ENCODE measurements around the gene NFX1.
"Not testable (repeated sequence)": the region's sequence is repeated elsewhere in the genome, so short reads cannot be mapped to it uniquely, and the experiment has no call there.

DNA sequence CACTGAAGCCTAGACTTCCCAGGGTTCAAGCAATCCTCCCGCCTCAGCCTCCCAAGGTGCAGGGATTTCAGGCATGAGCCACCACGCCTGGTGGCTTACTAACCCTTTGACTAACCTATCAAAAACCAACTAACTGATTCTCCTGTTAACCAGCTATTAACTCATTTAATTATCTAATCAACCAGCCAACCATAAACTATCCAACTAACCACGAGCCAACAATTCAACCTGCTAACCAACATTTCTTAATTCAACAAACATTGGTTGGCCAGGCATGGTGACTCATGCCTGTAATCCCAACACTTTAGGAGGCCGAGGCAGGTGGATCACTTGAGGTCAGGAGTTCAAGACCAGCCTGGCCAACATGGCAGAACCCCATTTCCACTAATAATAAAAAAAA, 108.7 kb downstream of the NFX1 start:
- TF ChIP-seq EZH2 (IDR thresholded peaks at IDR 0.05; ENCODE audit: borderline replicate concordance, low read depth, low read length, poor library complexity, severe bottlenecking) = not testable (repeated sequence)
- TF ChIP-seq, protein P1, sequence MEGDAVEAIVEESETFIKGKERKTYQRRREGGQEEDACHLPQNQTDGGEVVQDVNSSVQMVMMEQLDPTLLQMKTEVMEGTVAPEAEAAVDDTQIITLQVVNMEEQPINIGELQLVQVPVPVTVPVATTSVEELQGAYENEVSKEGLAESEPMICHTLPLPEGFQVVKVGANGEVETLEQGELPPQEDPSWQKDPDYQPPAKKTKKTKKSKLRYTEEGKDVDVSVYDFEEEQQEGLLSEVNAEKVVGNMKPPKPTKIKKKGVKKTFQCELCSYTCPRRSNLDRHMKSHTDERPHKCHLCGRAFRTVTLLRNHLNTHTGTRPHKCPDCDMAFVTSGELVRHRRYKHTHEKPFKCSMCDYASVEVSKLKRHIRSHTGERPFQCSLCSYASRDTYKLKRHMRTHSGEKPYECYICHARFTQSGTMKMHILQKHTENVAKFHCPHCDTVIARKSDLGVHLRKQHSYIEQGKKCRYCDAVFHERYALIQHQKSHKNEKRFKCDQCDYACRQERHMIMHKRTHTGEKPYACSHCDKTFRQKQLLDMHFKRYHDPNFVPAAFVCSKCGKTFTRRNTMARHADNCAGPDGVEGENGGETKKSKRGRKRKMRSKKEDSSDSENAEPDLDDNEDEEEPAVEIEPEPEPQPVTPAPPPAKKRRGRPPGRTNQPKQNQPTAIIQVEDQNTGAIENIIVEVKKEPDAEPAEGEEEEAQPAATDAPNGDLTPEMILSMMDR (conservative IDR thresholded peaks at IDR 0.05; ENCODE audit: low read depth, low read length) = not testable (repeated sequence)
